ENCODE measurements around the gene LFNG. TPM values are rescaled to one million over a fixed set of nuclear protein-coding genes. Genes with fewer than 3 reads are reported as not detected.

LFNG gene
- total and polyA plus RNA-seq, 2 donors (not counting 1 experiment from before 2014, with no cell fraction given), result 73.3 to 208 TPM

GRCh38 chr7:2576742-2577491 lies 57.3 kb downstream of the LFNG start:
- peaks cover 7% of the 10 kb centered on the region for H3K4me1 Mint-ChIP-seq
- ATAC-seq (ENCODE audit: low read depth) (no peak), DNase-seq (no peak)
- Histone ChIP-seq H3K27me3 (replicated peaks in 1 of 4; ENCODE audit: control extremely low read depth in 1 of 4, control insufficient read depth in 3 of 4, insufficient read depth in 4 of 4, low read length in 3 of 4) (no peaks in the 10 kb centered on the region), H3K9ac (ENCODE audit: low read length) (no peak overlapping the region), H3K4me1 (ENCODE audit: control insufficient read depth in 2 of 2, insufficient read depth in 2 of 2, low read length in 2 of 2) (peaks cover 0 to 5% of the 10 kb centered on the region in 2 donors), H2AFZ (ENCODE audit: insufficient read depth, low read depth, low read length, poor library complexity, severe bottlenecking) (no peak overlapping the region), H3K36me3 (replicated peaks in 1 of 2; ENCODE audit: control extremely low read depth in 1 of 2, control insufficient read depth in 1 of 2, extremely low read depth in 1 of 2, insufficient read depth in 2 of 2, low read length in 1 of 2) (peaks cover 0 to 2% of the 10 kb centered on the region in 2 experiments), H3K9me3 (ENCODE audit: control extremely low read depth in 1 of 3, control insufficient read depth in 2 of 3, insufficient read depth in 1 of 3, low read length in 2 of 3) (no peaks in the 10 kb centered on the region), H3K4me2 (replicated peaks; ENCODE audit: low read depth, low read length, poor library complexity, severe bottlenecking) (no peak overlapping the region), H3K4me3 (ENCODE audit: control extremely low read depth in 1 of 5, extremely low read depth in 1 of 5, insufficient read depth in 1 of 5, low read depth in 2 of 5, low read length in 4 of 5) (no peak overlapping the region), H4K20me1 (ENCODE audit: control insufficient read depth, insufficient read depth, low read length, poor library complexity, severe bottlenecking) (no peaks in the 10 kb centered on the region), H3K27ac (ENCODE audit: low read length in 2 of 2) (no peak overlapping the region), H3K79me2 (ENCODE audit: control insufficient read depth, insufficient read depth, low read length) (no peaks in the 10 kb centered on the region)
- intact Hi-C loops (cut with micrococcal nuclease), result no loop called here
- POLR2A ChIA-PET, result no interaction called here
- 92% methylated on average over 31 of the region's 56 CpGs for WGBS (ENCODE audit: insufficient coverage)
- TF ChIP-seq EZH2 (IDR thresholded peaks at IDR 0.05; ENCODE audit: borderline replicate concordance, insufficient read depth, low read depth, low read length, poor library complexity, severe bottlenecking) (no peak), CTCF (IDR thresholded peaks at IDR 0.05) (no peak)
- CTCF ChIA-PET, result interaction anchor here (1.5 kb wide), 1 partner anchor 125 kb away, joined by 3 read pairs; no protein-coding TSS in a partner anchor
- H3K4me3 Mint-ChIP-seq, result no peak overlapping the region
- H3K27me3 Mint-ChIP-seq, result no peaks in the 10 kb centered on the region
- no peak overlapping the region for H3K27ac Mint-ChIP-seq
- no peaks in the 10 kb centered on the region for H3K9me3 Mint-ChIP-seq (ENCODE audit: insufficient read depth)

Small RNA genes within 50 kb of the gene (small RNA-seq; reads per million reads assigned to genes)
- gene MIR4648 (ENCODE audit: insufficient read length, low read depth, low replicate concordance), result not detected

Other genes with a start within 250 kb of the LFNG start
- 126 and 144 TPM in 2 replicates for gene SNX8, start 205.3 kb upstream of the LFNG start, total RNA-seq
- gene SNX8, start 205.3 kb upstream of the LFNG start, polyA plus RNA-seq, result 27.6 and 64.4 TPM in 2 replicates
- 146 and 152 TPM in 2 replicates for gene EIF3B, start 164.9 kb upstream of the LFNG start, total RNA-seq
- gene EIF3B, start 164.9 kb upstream of the LFNG start, polyA plus RNA-seq, result 69.3 and 119 TPM in 2 replicates
- 25.4 TPM in 2 replicates for gene CHST12, start 116.2 kb upstream of the LFNG start, total RNA-seq
- gene CHST12, start 116.2 kb upstream of the LFNG start, polyA plus RNA-seq, result 19.4 and 27.1 TPM in 2 replicates
- not detected in 2 replicates for gene GRIFIN, start 43.4 kb upstream of the LFNG start, total RNA-seq
- not detected in 2 replicates for gene GRIFIN, start 43.4 kb upstream of the LFNG start, polyA plus RNA-seq
- 36.8 and 40.7 TPM in 2 replicates for gene BRAT1, start 35.8 kb downstream of the LFNG start, total RNA-seq
- gene BRAT1, start 35.8 kb downstream of the LFNG start, polyA plus RNA-seq, result 57.5 and 68.3 TPM in 2 replicates
- gene IQCE, start 39.2 kb downstream of the LFNG start, total RNA-seq, result 9.5 and 11.5 TPM in 2 replicates
- 1.9 and 3.5 TPM in 2 replicates for gene IQCE, start 39.2 kb downstream of the LFNG start, polyA plus RNA-seq
- gene TTYH3, start 112.2 kb downstream of the LFNG start, total RNA-seq, result 45.5 and 48.6 TPM in 2 replicates
- 8.4 and 11.3 TPM in 2 replicates for gene TTYH3, start 112.2 kb downstream of the LFNG start, polyA plus RNA-seq
- gene AMZ1, start 168.4 kb downstream of the LFNG start, total RNA-seq, result 13.2 and 14.6 TPM in 2 replicates
- 0.73 and 0.92 TPM in 2 replicates for gene AMZ1, start 168.4 kb downstream of the LFNG start, polyA plus RNA-seq

All from B cell (primary cell).